ENCODE data around the gene COL26A1. TPM values are rescaled to one million over a fixed set of nuclear protein-coding genes. Genes with fewer than 3 reads are reported as not detected.

COL26A1 gene
- total RNA-seq, 1 donor from 2014 or later: 0.09 TPM

- ATAC-seq: peak; percentile 66
- peak; percentile 78 for DNase-seq (ENCODE audit: low spot score)
These were observed 176.2 kb downstream of the COL26A1 start for GRCh38 chr7:101538596-101539459.

GRCh38 chr7:101539784-101540183, 177.1 kb downstream of the COL26A1 start:
- no peak for DNase-seq (ENCODE audit: low spot score)
- no peak for ATAC-seq
- intact Hi-C loops (cut with DNase I): no loop called here

More at GRCh38 chr7:101538596-101539459, 176.2 kb downstream of the COL26A1 start:
- intact Hi-C loops (cut with DNase I): no loop called here

DNA sequence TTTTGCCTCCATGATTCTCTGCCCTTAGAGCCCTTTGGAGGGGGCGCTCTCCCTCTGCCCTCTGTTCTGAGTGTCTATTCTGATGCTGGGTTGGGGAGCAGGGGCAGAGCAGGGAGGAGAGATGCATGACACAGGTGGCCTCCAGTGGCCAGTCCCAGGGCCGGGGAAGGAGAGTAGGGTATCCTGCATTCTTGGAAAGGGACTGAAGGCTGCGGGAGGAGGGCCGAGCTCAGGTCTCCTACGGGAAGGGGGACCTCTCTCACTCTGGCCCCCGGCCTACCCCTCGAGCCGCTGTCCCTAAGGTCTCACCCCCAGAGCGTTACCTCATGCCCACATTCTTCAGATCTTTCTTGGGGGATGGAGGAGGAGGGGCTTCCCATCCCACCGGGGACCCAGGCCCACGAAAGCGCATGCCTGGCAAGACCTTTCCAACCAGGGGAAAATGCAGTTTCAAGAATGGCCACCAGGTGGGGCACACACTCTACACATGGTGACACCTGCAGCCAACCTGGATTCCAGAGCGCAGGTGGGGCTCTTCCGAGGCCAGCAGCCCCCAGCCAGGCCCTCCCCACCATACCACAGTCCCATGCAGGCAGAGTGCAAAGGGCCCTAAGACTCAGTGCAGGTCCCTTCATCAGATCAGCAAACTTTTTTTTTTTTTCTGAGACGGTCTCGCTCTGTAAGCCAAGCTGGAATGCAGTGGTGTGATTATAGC, 180.0 kb downstream of the COL26A1 start:
- peak; percentile 40 for ATAC-seq
- intact Hi-C loops (cut with DNase I): loop anchor here (2.0 kb wide), 1 partner anchor 730 kb away; no protein-coding TSS in a partner anchor
- peak; percentile 87 for DNase-seq (ENCODE audit: low spot score)

- intact Hi-C loops (cut with DNase I): loop anchor here (2.0 kb wide), 1 partner anchor 729 kb away; no protein-coding TSS in a partner anchor
- ATAC-seq: no peak
- DNase-seq (ENCODE audit: low spot score): no peak
These were observed 180.6 kb downstream of the COL26A1 start for GRCh38 chr7:101543242-101543766.

DNA sequence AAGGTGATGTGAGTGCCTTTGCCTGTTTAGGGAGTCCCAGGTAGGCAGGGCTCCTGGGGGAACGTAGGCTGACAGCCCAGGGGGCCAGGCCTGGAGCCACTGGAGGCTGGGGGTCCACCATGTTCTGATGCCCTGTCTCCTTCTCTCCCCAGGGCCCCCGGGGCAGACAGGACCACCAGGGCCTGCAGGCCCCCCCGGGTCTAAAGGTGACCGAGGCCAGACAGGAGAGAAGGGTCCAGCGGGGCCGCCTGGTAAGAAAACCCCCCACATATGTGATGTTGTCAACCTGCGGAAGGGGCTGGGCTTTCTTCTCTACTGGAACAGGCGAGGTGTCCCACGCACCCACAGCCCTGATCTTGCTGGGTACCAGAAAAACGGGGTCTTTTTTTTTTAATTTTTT, 181.2 kb downstream of the COL26A1 start:
- no peak for DNase-seq (ENCODE audit: low spot score)
- intact Hi-C loops (cut with DNase I): loop anchor here (2.0 kb wide), 1 partner anchor 729 kb away; no protein-coding TSS in a partner anchor
- no peak for ATAC-seq

DNA sequence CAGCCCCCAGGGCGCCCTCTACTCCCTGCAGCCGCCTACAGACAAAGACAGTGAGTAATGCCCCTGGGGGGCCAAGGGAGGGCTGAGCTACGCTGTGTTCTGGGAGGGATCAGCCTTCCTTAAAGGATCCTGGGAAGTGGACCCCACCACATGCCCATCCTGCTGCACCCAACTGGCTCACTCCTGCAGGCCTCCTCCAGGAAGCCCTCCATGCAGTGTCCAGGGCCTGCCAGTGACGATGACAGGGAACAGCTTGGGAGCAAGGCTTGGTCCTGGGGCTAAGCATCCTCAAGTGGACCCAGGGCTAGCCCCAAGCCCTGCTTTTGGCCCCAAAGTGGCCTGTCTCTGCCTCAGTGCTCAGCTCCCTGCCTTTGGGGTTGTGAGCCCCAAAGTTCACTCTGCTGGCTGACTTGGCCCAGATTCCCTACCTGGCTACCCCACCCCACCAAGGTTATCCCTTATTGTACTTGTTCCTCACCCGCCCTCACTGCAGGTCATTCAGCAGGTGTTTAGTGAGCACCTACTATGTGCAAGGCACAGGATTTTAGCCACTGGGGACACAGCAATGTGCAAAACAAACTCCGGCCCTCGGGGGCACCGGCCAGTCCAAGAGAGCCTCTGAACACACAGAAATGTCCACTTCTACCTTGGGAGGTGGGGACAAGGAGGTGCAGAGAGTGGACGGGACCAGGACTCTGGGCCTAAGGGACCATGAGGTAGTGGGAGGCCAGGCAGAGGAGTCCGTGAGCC, 182.9 kb downstream of the COL26A1 start:
- no peak for DNase-seq (ENCODE audit: low spot score)
- intact Hi-C loops (cut with DNase I): no loop called here
- no peak for ATAC-seq

DNA sequence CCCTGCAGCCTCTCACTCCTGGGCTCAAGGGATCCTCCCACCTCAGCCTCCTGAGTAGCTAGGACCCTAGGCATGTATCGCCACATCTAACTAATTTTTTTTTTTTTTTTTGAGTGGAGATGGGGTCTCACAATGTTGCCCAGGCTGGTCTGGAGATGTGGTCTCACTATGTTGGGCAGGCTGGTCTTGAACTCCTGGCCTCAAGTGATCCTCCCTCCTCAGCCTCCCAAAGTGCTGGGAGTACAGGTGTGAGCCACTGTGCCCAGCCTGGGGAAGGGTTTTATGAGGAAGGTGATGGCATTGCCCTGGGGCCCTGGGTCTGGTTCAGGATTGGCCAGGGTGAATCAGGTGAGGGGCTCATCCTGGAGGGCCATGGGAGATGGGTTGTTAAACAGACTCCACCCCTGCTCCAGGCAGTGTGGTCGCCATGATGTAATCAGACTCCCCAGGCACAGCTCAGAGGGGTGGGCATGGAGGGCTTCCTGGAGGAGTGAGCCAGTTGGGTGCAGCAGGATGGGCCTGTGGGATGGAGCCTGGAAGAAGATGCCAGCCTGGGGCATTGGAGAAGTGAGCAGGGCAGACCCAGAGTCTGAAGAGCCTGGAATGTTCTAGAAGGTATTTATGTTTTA, 183.7 kb downstream of the COL26A1 start:
- intact Hi-C loops (cut with DNase I): no loop called here
- DNase-seq (ENCODE audit: low spot score) (no peak), ATAC-seq (no peak)

DNA sequence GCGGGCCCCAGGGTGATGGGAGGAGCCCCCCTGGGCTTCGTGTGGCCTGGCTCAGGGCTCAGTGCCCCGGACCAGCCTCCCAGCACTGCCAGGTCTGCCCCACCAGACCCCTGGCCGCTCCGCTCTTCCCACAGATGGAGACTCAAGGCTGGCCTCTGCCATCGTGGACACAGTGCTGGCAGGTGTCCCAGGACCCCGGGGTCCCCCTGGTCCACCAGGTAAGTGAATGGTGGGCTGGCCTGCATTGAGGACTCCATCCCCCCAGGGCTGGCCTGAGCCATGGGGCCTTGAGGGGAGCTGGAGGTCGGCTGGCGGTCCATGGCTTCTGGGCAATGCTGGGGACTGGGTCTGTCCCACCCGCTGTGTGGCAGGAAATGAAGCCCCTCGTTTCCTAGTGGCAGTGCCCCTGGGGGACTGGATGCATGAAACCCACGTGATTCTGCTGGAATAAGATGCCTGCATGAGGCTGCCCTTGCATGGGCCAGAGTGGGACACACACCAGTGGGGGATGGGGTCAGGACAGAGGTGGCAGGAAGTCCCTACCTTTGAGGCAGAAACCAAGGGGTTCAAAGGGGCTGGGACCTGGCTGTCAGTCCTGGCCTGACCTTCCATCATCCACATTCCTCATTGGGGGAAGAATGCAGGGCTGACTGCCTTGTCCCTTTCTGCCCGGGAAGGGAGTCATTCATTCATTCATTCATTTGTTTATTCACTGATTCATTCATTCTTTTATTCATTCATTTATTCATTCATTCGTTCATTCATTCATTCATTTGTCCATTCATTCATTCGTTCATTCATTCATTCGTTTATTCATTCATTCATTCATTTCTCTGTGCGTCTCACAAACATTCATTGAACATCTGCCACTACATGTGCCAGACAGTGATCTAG, 184.6 kb downstream of the COL26A1 start:
- ATAC-seq (no peak), DNase-seq (ENCODE audit: low spot score) (no peak)
- intact Hi-C loops (cut with DNase I): no loop called here

GRCh38 chr7:101547916-101548661, 185.4 kb downstream of the COL26A1 start:
- no peak for DNase-seq (ENCODE audit: low spot score)
- intact Hi-C loops (cut with DNase I): no loop called here
- no peak for ATAC-seq

- intact Hi-C loops (cut with DNase I): no loop called here
These were observed 187.1 kb downstream of the COL26A1 start for GRCh38 chr7:101549734-101550133.

GRCh38 chr7:101550641-101551541, 188.2 kb downstream of the COL26A1 start:
- DNase-seq (ENCODE audit: low spot score) (peak; percentile 37), ATAC-seq (peak; percentile 70)
- intact Hi-C loops (cut with DNase I): no loop called here

More at GRCh38 chr7:101549734-101550133, 187.1 kb downstream of the COL26A1 start:
- DNase-seq (ENCODE audit: low spot score) (peak; percentile 51), ATAC-seq (no peak)

- ATAC-seq: no peak
- DNase-seq (ENCODE audit: low spot score): no peak
- intact Hi-C loops (cut with DNase I): no loop called here
These were observed 190.5 kb downstream of the COL26A1 start for GRCh38 chr7:101553018-101553770.

- intact Hi-C loops (cut with DNase I): no loop called here
- ATAC-seq (no peak), DNase-seq (ENCODE audit: low spot score) (no peak)
These were observed 191.2 kb downstream of the COL26A1 start for GRCh38 chr7:101553771-101554445.

DNA sequence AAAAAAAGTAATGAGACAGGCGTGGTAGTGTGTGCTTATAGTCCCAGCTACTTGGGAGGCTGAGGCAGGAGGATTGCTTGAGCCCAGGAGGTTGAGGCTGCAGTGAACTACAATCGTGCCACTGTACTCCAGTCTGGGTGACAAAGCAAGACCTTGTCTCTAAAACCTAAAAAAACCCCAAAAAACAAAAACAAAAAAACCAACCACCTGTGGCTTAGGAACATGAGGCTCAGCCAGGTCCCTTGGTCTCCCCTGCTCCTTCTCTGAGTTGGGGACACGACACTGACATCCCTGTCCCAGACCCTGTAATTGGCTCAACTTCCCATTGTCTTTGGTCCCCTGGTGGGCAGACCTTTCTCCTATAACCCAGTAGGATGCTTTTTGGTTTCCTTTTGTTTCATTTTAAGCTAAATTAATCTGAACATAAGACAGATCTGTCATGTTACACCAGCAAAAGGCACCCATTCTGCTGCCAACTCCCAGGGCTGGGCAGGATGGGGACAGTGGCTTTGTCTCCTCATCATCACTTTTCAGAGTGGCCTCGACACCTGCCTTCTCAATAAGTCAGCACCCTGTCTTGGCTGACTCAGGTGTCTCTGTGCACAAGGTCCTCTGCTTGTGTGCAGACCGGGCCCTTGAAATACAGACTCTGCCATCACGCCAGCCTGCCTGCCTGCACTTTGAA, 192.1 kb downstream of the COL26A1 start:
- intact Hi-C loops (cut with DNase I): no loop called here
- no peak for DNase-seq (ENCODE audit: low spot score)
- ATAC-seq: no peak

All from sciatic nerve (tissue), 2 donors.